Activated CD4-positive, alpha-beta T cell treated with anti-CD3 and anti-CD28 coated beads, Interleukin-2, amount 10 ng/mL, durations not matched to agents 7 days and 5 days (primary cell): Measurements from ENCODE around the gene DGKG. TPM values are rescaled to one million over a fixed set of nuclear protein-coding genes. Genes with fewer than 3 reads are reported as not detected.

ENCODE experiments used
- CTCF ChIA-PET: fragments of 350-600 bp; sonication (Branson Sonifier 250); formaldehyde crosslinking; loops from one replicate; lab custom pipeline; 2021; ENCODE audit warnings: antibody characterized with exemption; lab: Charles Lee
- POLR2A ChIA-PET: fragments of 350-600 bp; sonication (Branson Sonifier 250); formaldehyde crosslinking; loops from one replicate; lab custom pipeline; 2021; ENCODE audit warnings: antibody characterized with exemption; lab: Charles Lee
- DNase-seq: peaks from one replicate; pipeline ENCODE4 v3.0.0-alpha.2; 2020
- H3K27ac Mint-ChIP-seq: one replicate; pipeline ENCODE4 v1.8.0; 2021; ENCODE audit warnings: mild to moderate bottlenecking, moderate library complexity, mixed read lengths
- H3K27me3 Mint-ChIP-seq: one replicate; pipeline ENCODE4 v1.8.0; 2021; ENCODE audit warnings: mixed read lengths
- H3K36me3 Mint-ChIP-seq: one replicate; pipeline ENCODE4 v1.8.0; 2021; ENCODE audit warnings: low read depth, mixed read lengths
- H3K4me1 Mint-ChIP-seq: one replicate; pipeline ENCODE4 v1.8.0; 2021; ENCODE audit warnings: mixed read lengths
- H3K4me3 Mint-ChIP-seq: one replicate; pipeline ENCODE4 v1.8.0; 2021; ENCODE audit warnings: mild to moderate bottlenecking, moderate library complexity, mixed read lengths
- H3K9me3 Mint-ChIP-seq: one replicate; pipeline ENCODE4 v1.8.0; 2021; ENCODE audit warnings: mixed read lengths
- total RNA-seq, 2 experiments: library from RNA; stranded (reverse); gene quantifications; one replicate each; pipeline ENCODE4 v1.2.3, GENCODE V29; 2021

Gene DGKG
- total RNA-seq, 2 experiments from 2014 or later: 0.04 TPM; not detected in 1

GRCh38 chr3:186102687-186103086, 259.3 kb downstream of the DGKG start:
- CTCF ChIA-PET: interaction anchor here (0.6 kb wide), 2 partner anchors 77 to 579 kb away, joined by 3 read pairs; no protein-coding TSS in a partner anchor
- H3K36me3 Mint-ChIP-seq: no peaks in the 10 kb centered on the region

GRCh38 chr3:186100398-186100797, 261.6 kb downstream of the DGKG start:
- Mint-ChIP-seq H3K4me1 (peaks cover 3% of the 10 kb centered on the region), H3K9me3 (no peaks in the 10 kb centered on the region), H3K27ac (no peak overlapping the region), H3K27me3 (peaks cover 74% of the 10 kb centered on the region), H3K36me3 (no peaks in the 10 kb centered on the region), H3K4me3 (no peak overlapping the region)
- POLR2A ChIA-PET: no interaction called here
- CTCF ChIA-PET: no interaction called here
- no peak for DNase-seq

More at GRCh38 chr3:186102687-186103086, 259.3 kb downstream of the DGKG start:
- POLR2A ChIA-PET: interaction anchor here (0.6 kb wide), 1 partner anchor 382 kb away, joined by 6 read pairs; no protein-coding TSS in a partner anchor
- Mint-ChIP-seq H3K4me3 (no peak overlapping the region), H3K27ac (no peak overlapping the region), H3K4me1 (peaks cover 7% of the 10 kb centered on the region), H3K9me3 (no peaks in the 10 kb centered on the region), H3K27me3 (peaks cover 78% of the 10 kb centered on the region)
- no peak for DNase-seq

DNA sequence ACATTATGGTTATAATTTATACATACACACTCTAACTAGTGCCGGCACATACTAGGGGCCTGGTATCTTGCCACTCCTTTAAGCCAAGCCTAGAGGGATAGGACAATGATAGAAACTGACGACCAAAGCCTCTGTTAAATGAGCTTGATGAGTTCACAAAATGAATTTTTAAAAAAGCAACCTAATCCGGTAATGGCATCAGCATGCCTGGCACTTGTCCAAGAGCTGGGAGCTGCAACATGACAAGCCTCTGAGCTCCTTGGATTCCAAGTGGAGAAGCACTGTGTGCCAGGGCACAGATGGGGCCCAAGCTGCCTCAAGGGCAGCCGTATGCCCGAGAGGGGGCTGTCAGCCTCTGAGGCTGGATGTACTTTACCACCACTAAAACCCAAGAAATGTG, 262.9 kb downstream of the DGKG start:
- POLR2A ChIA-PET: no interaction called here
- Mint-ChIP-seq H3K9me3 (no peaks in the 10 kb centered on the region), H3K4me3 (no peak overlapping the region), H3K4me1 (peaks cover 3% of the 10 kb centered on the region), H3K27ac (no peak overlapping the region), H3K27me3 (peaks cover 79% of the 10 kb centered on the region), H3K36me3 (no peaks in the 10 kb centered on the region)
- no peak for DNase-seq
- CTCF ChIA-PET: no interaction called here

DNA sequence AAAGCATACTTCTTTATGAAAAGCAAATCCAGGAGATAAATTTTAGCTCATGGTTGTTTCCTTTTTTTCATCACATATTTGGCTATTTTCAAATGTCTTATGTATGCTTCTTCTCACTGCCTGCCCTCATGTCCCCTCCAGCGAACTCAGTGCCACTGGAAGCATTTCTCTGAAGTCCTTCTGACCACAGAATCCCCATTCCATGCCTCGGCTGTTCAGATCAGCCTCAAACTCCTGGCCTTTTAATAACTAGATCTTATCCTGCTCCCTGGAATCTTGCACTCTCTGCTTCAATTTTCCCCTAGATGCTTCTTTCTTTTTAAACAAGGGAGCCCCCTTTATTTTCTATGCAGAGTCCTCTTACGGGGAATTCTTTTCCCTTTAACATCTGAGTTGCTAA, 263.3 kb downstream of the DGKG start:
- no peak overlapping the region for H3K27ac Mint-ChIP-seq
- no peak overlapping the region for H3K4me3 Mint-ChIP-seq
- CTCF ChIA-PET: interaction anchor here (1.1 to 1.6 kb wide), 3 partner anchors 49 to 518 kb away, joined by 3 read pairs; no protein-coding TSS in a partner anchor
- POLR2A ChIA-PET: no interaction called here
- no peaks in the 10 kb centered on the region for H3K9me3 Mint-ChIP-seq
- no peak for DNase-seq
- H3K36me3 Mint-ChIP-seq: no peaks in the 10 kb centered on the region
- H3K27me3 Mint-ChIP-seq: peaks cover 79% of the 10 kb centered on the region
- peaks cover 3% of the 10 kb centered on the region for H3K4me1 Mint-ChIP-seq

DNA sequence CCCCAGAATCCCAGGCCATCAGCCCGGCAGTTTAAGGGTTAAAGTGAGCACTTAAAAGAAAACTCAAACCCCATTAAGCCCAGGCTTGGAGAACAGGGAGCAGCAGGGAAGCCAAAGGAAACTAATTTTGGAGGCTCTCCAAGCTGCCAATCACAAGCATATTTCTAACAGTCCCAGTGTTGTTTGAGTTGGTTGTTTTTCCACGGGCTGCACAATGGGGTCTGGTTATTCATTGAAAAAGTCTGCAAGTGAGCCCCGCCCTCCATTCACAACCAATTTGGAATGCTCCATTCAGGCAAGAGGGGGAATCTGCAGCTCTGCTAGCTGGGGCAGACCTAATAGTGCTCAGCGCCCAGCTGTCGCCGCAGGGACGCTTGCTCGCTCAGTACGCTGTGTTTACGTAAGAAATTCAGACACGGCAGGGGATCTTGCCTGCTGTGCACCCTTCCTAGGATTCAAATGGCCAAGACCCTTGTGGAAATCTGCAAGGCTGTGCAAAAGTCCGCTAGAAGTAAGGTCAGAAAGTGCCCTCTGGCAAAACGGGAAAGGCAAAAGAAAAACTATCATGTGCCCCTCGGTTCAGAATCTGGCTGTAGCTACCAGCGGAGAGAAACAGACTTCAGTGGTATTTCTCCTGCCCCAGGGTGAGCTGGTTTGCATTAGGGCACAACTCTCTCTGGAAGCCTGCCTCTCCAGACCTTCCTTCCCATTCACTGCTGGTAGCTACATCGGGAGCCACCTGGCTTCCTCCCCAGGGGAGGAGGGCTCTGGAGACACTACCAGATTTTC, 264.2 kb downstream of the DGKG start:
- peaks cover 3% of the 10 kb centered on the region for H3K4me1 Mint-ChIP-seq
- H3K9me3 Mint-ChIP-seq: no peaks in the 10 kb centered on the region
- CTCF ChIA-PET: interaction anchor here (0.7 to 1.6 kb wide), 4 partner anchors 48 to 519 kb away, joined by 3 read pairs; no protein-coding TSS in a partner anchor
- no peak overlapping the region for H3K27ac Mint-ChIP-seq
- peaks cover 78% of the 10 kb centered on the region for H3K27me3 Mint-ChIP-seq
- no peak for DNase-seq
- no peaks in the 10 kb centered on the region for H3K36me3 Mint-ChIP-seq
- POLR2A ChIA-PET: interaction anchor here (0.8 kb wide), 1 partner anchor 109 kb away, joined by 3 read pairs; no protein-coding TSS in a partner anchor
- H3K4me3 Mint-ChIP-seq: no peak overlapping the region

DNA sequence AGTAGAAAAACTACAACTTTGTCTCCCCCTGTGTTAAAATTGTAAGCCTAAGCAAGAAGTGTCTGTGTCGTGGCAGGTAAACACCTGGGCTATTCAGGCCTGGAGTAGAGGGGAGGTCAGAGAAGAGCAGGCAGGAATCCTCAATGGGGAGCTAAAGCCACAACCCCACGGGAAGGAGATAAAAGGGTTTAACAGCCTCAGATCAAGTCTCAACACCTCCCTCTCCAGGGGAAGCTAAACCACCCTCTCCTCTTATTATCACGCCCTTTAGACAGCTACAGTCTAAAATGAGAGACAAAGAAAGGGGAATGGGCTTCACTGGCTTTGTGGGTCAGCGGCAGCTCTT, 264.7 kb downstream of the DGKG start:
- no peaks in the 10 kb centered on the region for H3K36me3 Mint-ChIP-seq
- peaks cover 3% of the 10 kb centered on the region for H3K4me1 Mint-ChIP-seq
- no peaks in the 10 kb centered on the region for H3K9me3 Mint-ChIP-seq
- H3K4me3 Mint-ChIP-seq: no peak overlapping the region
- H3K27ac Mint-ChIP-seq: no peak overlapping the region
- peaks cover 76% of the 10 kb centered on the region for H3K27me3 Mint-ChIP-seq
- ChIA-PET POLR2A (no interaction called here), CTCF (interaction anchor here (0.7 to 1.6 kb wide), 4 partner anchors 45 to 145 kb away, joined by 3 to 4 read pairs (median 3); no protein-coding TSS in a partner anchor)
- DNase-seq: no peak

Other genes starting within 250 kb of the DGKG start
- 1 to 10 TPM; 4.5 to 5.7 TPM for gene CRYGS, start 182.1 kb upstream of the DGKG start, total RNA-seq
- gene TBCCD1, start 205.1 kb upstream of the DGKG start, total RNA-seq: 10 to 100 TPM; 14.3 to 14.6 TPM
- gene DNAJB11, start 208.5 kb upstream of the DGKG start, total RNA-seq: 10 to 100 TPM; 54.9 to 57.3 TPM